Progenitor cell of endocrine pancreas (in vitro differentiated cells): Measurements from ENCODE around the gene ARHGAP20. TPM values are rescaled to one million over a fixed set of nuclear protein-coding genes. Genes with fewer than 3 reads are reported as not detected.

Experiments used
- DNase-seq: peaks from one replicate; pipeline ENCODE4 v3.0.0; 2021; ENCODE audit warnings: low spot score; ENCODE audit not compliant: unreplicated experiment
- H3K27ac Mint-ChIP-seq: 2 replicates; pipeline ENCODE4 v1.8.0; 2021; ENCODE audit warnings: mild to moderate bottlenecking, moderate library complexity, mixed read lengths
- H3K27me3 Mint-ChIP-seq: 2 replicates; pipeline ENCODE4 v1.8.0; 2021; ENCODE audit warnings: mixed read lengths
- H3K36me3 Mint-ChIP-seq: 2 replicates; pipeline ENCODE4 v1.8.0; 2022; ENCODE audit warnings: mixed read lengths; ENCODE audit not compliant: insufficient read depth
- H3K4me1 Mint-ChIP-seq: 2 replicates; pipeline ENCODE4 v1.8.0; 2021; ENCODE audit warnings: low read depth, mixed read lengths
- H3K4me3 Mint-ChIP-seq: 2 replicates; pipeline ENCODE4 v1.8.0; 2021; ENCODE audit warnings: low read depth, mild to moderate bottlenecking, moderate library complexity, mixed read lengths
- H3K9me3 Mint-ChIP-seq: 2 replicates; pipeline ENCODE4 v1.8.0; 2021; ENCODE audit warnings: low read depth, mixed read lengths
- total RNA-seq: library from RNA; stranded (reverse); gene quantifications from 2 replicates; pipeline ENCODE4 v1.2.1, GENCODE V29; 2021
- TF ChIP-seq, protein P1 (sequence below): fragments of 200-600 bp; sonication (generic); IDR thresholded peaks from one replicate; pipeline ENCODE4 v1.5.0; 2021; ENCODE audit warnings: antibody characterized with exemption, mild to moderate bottlenecking; ENCODE audit not compliant: unreplicated experiment

The ARHGAP20 gene
- total RNA-seq, 1 donor from 2014 or later, result 0.14 TPM

DNA sequence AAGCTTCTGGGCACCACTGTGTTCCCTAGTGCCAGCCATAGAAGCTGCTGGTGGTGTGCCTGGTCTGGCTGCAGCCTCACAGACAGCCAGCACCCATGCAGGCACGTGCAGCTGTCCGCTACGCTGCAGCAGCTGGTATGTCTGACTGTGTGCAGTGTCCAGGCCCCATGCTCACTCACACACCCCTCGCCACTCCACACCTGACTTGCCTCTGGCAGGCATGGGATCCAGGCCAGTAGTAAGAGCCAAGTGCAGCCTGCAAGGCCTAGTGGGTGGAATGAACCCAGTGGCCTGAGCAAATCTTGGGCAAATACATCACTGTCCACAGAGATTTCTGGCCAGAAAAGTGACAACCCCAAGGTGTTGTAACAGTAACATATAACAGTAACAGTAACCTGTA lies 111.9 kb downstream of the ARHGAP20 start:
- TF ChIP-seq, protein P1, sequence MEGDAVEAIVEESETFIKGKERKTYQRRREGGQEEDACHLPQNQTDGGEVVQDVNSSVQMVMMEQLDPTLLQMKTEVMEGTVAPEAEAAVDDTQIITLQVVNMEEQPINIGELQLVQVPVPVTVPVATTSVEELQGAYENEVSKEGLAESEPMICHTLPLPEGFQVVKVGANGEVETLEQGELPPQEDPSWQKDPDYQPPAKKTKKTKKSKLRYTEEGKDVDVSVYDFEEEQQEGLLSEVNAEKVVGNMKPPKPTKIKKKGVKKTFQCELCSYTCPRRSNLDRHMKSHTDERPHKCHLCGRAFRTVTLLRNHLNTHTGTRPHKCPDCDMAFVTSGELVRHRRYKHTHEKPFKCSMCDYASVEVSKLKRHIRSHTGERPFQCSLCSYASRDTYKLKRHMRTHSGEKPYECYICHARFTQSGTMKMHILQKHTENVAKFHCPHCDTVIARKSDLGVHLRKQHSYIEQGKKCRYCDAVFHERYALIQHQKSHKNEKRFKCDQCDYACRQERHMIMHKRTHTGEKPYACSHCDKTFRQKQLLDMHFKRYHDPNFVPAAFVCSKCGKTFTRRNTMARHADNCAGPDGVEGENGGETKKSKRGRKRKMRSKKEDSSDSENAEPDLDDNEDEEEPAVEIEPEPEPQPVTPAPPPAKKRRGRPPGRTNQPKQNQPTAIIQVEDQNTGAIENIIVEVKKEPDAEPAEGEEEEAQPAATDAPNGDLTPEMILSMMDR, result no peak
- no peak overlapping the region for H3K4me3 Mint-ChIP-seq
- no peaks in the 10 kb centered on the region for H3K4me1 Mint-ChIP-seq
- no peaks in the 10 kb centered on the region for H3K36me3 Mint-ChIP-seq
- no peak overlapping the region for H3K27ac Mint-ChIP-seq
- no peaks in the 10 kb centered on the region for H3K9me3 Mint-ChIP-seq
- H3K27me3 Mint-ChIP-seq, result peaks cover 5% of the 10 kb centered on the region
- no peak for DNase-seq

DNA sequence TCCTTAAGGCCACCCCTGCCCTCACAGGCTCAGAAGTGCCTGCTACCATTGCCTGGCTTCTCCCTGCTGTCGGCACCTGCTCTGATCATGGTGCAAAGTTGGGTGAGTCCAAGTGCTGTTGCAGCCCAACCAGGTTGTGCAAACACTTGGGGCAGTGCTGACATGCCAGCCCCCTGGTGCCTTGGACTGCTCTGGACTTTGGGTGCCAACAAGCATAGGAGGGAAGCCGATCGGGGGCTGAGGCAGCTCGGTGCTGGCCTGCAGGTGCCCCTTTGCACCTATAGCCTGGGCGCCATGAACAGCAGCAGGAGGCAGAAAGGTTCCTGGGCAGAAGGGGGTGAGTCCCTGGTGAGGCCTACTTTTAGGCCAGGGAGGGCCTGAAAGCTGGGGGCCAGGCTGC lies 113.0 kb downstream of the ARHGAP20 start:
- H3K36me3 Mint-ChIP-seq, result no peaks in the 10 kb centered on the region
- no peaks in the 10 kb centered on the region for H3K9me3 Mint-ChIP-seq
- H3K4me3 Mint-ChIP-seq, result no peak overlapping the region
- no peak for DNase-seq
- no peak overlapping the region for H3K27ac Mint-ChIP-seq
- TF ChIP-seq, protein P1, result no peak
- H3K27me3 Mint-ChIP-seq, result no peaks in the 10 kb centered on the region
- no peaks in the 10 kb centered on the region for H3K4me1 Mint-ChIP-seq

DNA sequence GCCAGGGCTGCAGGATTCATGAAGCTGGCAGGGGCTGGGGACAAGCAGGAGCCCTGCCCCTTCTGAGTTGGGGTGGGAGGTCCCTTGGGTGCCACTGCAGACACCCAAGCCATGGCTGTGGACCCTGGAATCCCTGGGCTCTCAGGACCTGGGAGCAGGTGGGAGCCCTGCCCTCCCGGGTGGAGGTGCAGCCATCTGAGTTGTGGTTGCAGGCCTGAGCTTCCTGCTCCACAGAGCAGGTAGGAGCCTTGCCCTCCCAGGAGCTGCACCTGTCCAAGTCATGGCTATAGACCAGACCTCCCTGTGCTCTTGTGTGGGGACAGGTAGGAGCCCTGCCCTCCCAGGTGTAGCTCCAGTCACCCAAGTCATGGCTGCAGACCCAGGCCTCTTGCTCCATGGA lies 113.5 kb downstream of the ARHGAP20 start:
- Mint-ChIP-seq H3K27me3 (no peaks in the 10 kb centered on the region), H3K9me3 (no peaks in the 10 kb centered on the region), H3K4me3 (no peak overlapping the region), H3K36me3 (no peaks in the 10 kb centered on the region), H3K27ac (no peak overlapping the region), H3K4me1 (no peaks in the 10 kb centered on the region)
- DNase-seq, result no peak
- TF ChIP-seq, protein P1, result no peak

DNA sequence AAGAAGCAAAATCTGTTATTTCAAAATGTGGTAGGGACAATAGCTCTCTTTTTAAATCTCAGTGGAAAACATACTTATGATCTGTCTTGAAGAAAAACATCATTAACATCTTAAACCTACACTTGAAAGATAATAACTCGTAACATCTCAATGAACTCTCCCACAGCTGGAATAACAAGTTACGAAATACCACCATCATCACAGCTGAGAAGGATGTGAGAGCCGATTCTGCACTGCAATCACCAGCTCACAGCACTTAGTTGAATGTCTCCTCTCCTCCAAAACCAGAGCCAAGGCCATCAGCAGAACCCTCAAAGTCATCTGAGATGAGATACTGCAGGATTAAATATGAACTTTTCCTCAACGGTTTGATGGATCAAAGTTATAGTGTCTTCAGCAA lies 124.3 kb downstream of the ARHGAP20 start:
- H3K27me3 Mint-ChIP-seq, result no peaks in the 10 kb centered on the region
- no peak overlapping the region for H3K4me3 Mint-ChIP-seq
- no peak for DNase-seq
- no peak overlapping the region for H3K27ac Mint-ChIP-seq
- no peaks in the 10 kb centered on the region for H3K4me1 Mint-ChIP-seq
- H3K36me3 Mint-ChIP-seq, result no peaks in the 10 kb centered on the region
- TF ChIP-seq, protein P1, result no peak
- no peaks in the 10 kb centered on the region for H3K9me3 Mint-ChIP-seq

DNA sequence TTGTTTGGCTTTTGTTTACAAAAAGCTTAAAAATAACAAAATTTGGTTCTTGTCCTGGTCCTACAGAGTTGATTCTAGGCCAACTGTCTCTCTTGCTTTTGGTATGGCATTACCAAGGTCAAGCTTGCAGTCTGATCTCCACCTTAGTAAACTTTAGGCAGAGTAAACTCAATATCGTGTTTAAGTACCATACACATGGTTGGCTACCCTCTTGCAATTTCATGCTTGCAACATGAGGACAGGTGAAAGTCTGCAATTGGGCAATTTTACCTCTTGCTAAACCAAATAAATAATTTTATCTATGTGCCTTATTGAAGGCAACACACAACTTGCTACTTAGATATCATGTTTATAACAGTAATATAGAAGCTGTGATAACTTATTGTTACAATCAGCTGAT lies 125.1 kb downstream of the ARHGAP20 start:
- H3K27me3 Mint-ChIP-seq, result no peaks in the 10 kb centered on the region
- H3K36me3 Mint-ChIP-seq, result no peaks in the 10 kb centered on the region
- no peaks in the 10 kb centered on the region for H3K4me1 Mint-ChIP-seq
- H3K4me3 Mint-ChIP-seq, result no peak overlapping the region
- no peak overlapping the region for H3K27ac Mint-ChIP-seq
- TF ChIP-seq, protein P1, result no peak
- no peak for DNase-seq
- H3K9me3 Mint-ChIP-seq, result no peaks in the 10 kb centered on the region
